Effector memory CD4-positive, alpha-beta T cell (primary cell): ENCODE data around the gene COL5A1.

ENCODE experiments used
- DNase-seq, 3 donors: peaks; one replicate each; pipeline ENCODE4 v3.0.0-alpha.2; 2020
- H3K27ac ChIP-seq: 2 replicates; pipeline ENCODE4 v1.7.0; 2013; ENCODE audit warnings: mild to moderate bottlenecking, low read length, moderate library complexity; ENCODE audit not compliant: insufficient read depth, poor library complexity, severe bottlenecking
- H3K27me3 ChIP-seq: replicated peaks from 2 replicates; pipeline ENCODE4 v1.7.0; 2013; ENCODE audit warnings: mild to moderate bottlenecking, low read length; ENCODE audit not compliant: insufficient read depth, control insufficient read depth, poor library complexity, severe bottlenecking
- H3K36me3 ChIP-seq: 2 replicates; pipeline ENCODE4 v1.7.0; 2013; ENCODE audit warnings: mild to moderate bottlenecking, low read length, moderate library complexity; ENCODE audit not compliant: control insufficient read depth, insufficient read depth
- H3K4me1 ChIP-seq: 2 replicates; pipeline ENCODE4 v1.7.0; 2013; ENCODE audit warnings: low read length, mild to moderate bottlenecking; ENCODE audit not compliant: control insufficient read depth, insufficient read depth, poor library complexity, severe bottlenecking
- H3K4me3 ChIP-seq: 2 replicates; pipeline ENCODE4 v1.7.0; 2013; ENCODE audit warnings: low read length, low read depth, mild to moderate bottlenecking; ENCODE audit not compliant: insufficient read depth, poor library complexity, severe bottlenecking
- H3K9me3 ChIP-seq: 2 replicates; pipeline ENCODE4 v1.7.0; 2013; ENCODE audit warnings: mild to moderate bottlenecking, low read length, moderate library complexity; ENCODE audit not compliant: control insufficient read depth

The COL5A1 gene

GRCh38 chr9:134632329-134632728, 9.3 kb upstream of the COL5A1 start:
- no peak overlapping the region for H3K4me3 ChIP-seq
- H3K4me1 ChIP-seq: no peaks in the 10 kb centered on the region
- no peaks in the 10 kb centered on the region for H3K36me3 ChIP-seq
- DNase-seq: no peak
- no peaks in the 10 kb centered on the region for H3K9me3 ChIP-seq
- no peak overlapping the region for H3K27ac ChIP-seq
- no peaks in the 10 kb centered on the region for H3K27me3 ChIP-seq

GRCh38 chr9:134633362-134634142, 8.1 kb upstream of the COL5A1 start:
- Histone ChIP-seq H3K27me3 (no peaks in the 10 kb centered on the region), H3K9me3 (no peaks in the 10 kb centered on the region), H3K27ac (no peak overlapping the region), H3K36me3 (no peaks in the 10 kb centered on the region), H3K4me1 (no peaks in the 10 kb centered on the region), H3K4me3 (no peak overlapping the region)
- DNase-seq: no peak

- Histone ChIP-seq H3K4me1 (no peaks in the 10 kb centered on the region), H3K27ac (no peak overlapping the region), H3K4me3 (no peak overlapping the region), H3K36me3 (no peaks in the 10 kb centered on the region), H3K9me3 (no peaks in the 10 kb centered on the region), H3K27me3 (no peaks in the 10 kb centered on the region)
- DNase-seq: no peak
These were observed 7.4 kb upstream of the COL5A1 start for GRCh38 chr9:134634176-134634575.

- Histone ChIP-seq H3K27me3 (no peaks in the 10 kb centered on the region), H3K4me3 (no peak overlapping the region), H3K27ac (no peak overlapping the region), H3K36me3 (no peaks in the 10 kb centered on the region), H3K4me1 (no peaks in the 10 kb centered on the region), H3K9me3 (no peaks in the 10 kb centered on the region)
- DNase-seq: no peak
These were observed 6.9 kb upstream of the COL5A1 start for GRCh38 chr9:134634667-134635230.

GRCh38 chr9:134635351-134636148, 6.1 kb upstream of the COL5A1 start:
- DNase-seq: no peak
- Histone ChIP-seq H3K9me3 (no peaks in the 10 kb centered on the region), H3K27ac (no peak overlapping the region), H3K36me3 (no peaks in the 10 kb centered on the region), H3K4me1 (no peaks in the 10 kb centered on the region), H3K27me3 (no peaks in the 10 kb centered on the region), H3K4me3 (no peak overlapping the region)

- Histone ChIP-seq H3K36me3 (no peaks in the 10 kb centered on the region), H3K9me3 (no peaks in the 10 kb centered on the region), H3K4me3 (no peak overlapping the region), H3K27me3 (no peaks in the 10 kb centered on the region), H3K4me1 (no peaks in the 10 kb centered on the region), H3K27ac (no peak overlapping the region)
- no peak for DNase-seq
These were observed 5.5 kb upstream of the COL5A1 start for GRCh38 chr9:134636149-134636507.

- no peaks in the 10 kb centered on the region for H3K4me1 ChIP-seq
- H3K9me3 ChIP-seq: no peaks in the 10 kb centered on the region
- no peak overlapping the region for H3K4me3 ChIP-seq
- no peak for DNase-seq
- no peak overlapping the region for H3K27ac ChIP-seq
- H3K27me3 ChIP-seq: no peaks in the 10 kb centered on the region
- no peaks in the 10 kb centered on the region for H3K36me3 ChIP-seq
These were observed 4.4 kb upstream of the COL5A1 start for GRCh38 chr9:134637241-134637640.

- Histone ChIP-seq H3K36me3 (no peaks in the 10 kb centered on the region), H3K4me3 (no peak overlapping the region), H3K27me3 (no peaks in the 10 kb centered on the region)
These were observed 3.7 kb upstream of the COL5A1 start for GRCh38 chr9:134637696-134638501.

GRCh38 chr9:134638502-134639090, 3.0 kb upstream of the COL5A1 start:
- no peak overlapping the region for H3K4me3 ChIP-seq
- H3K4me1 ChIP-seq: no peaks in the 10 kb centered on the region
- H3K27ac ChIP-seq: no peak overlapping the region
- H3K36me3 ChIP-seq: no peaks in the 10 kb centered on the region
- H3K9me3 ChIP-seq: no peaks in the 10 kb centered on the region
- no peak for DNase-seq
- no peaks in the 10 kb centered on the region for H3K27me3 ChIP-seq

More at GRCh38 chr9:134637696-134638501, 3.7 kb upstream of the COL5A1 start:
- no peak for DNase-seq
- Histone ChIP-seq H3K9me3 (no peaks in the 10 kb centered on the region), H3K4me1 (no peaks in the 10 kb centered on the region), H3K27ac (no peak overlapping the region)
